Aorta (tissue), 5 donors: ENCODE measurements around the gene ASTN1. TPM values are rescaled to one million over a fixed set of nuclear protein-coding genes. Genes with fewer than 3 reads are reported as not detected.
"Not testable (repeated sequence)": the region's sequence is repeated elsewhere in the genome, so short reads cannot be mapped to it uniquely, and the experiment has no call there.

ENCODE experiments used
- ATAC-seq: fragments of 200-7000 bp; cut with Tn5 transposase; one replicate; pipeline ENCODE4 v1.9.1; 2022; ENCODE audit warnings: moderate library complexity; ENCODE audit not compliant: low FRiP score
- DNase-seq, 2 donors: peaks; one replicate each; pipeline ENCODE4 v3.0.0-alpha.2; 2020
- H3K27ac ChIP-seq, 2 donors: one replicate each; pipeline ENCODE4 v1.5.1; 2013; ENCODE audit warnings: low read length in 2 of 2, mild to moderate bottlenecking in 2 of 2, moderate library complexity in 2 of 2, control low read depth in 1 of 2, inconsistent platforms in 1 of 2, low read depth in 1 of 2
- H3K27me3 ChIP-seq, 2 donors: one replicate each; pipeline ENCODE4 v1.6.1; 2013; ENCODE audit warnings: control low read depth in 1 of 2, low read length in 1 of 2, mild to moderate bottlenecking in 1 of 2, moderate library complexity in 1 of 2; ENCODE audit not compliant: insufficient read depth in 2 of 2, control insufficient read depth in 1 of 2
- H3K36me3 ChIP-seq, 2 donors: one replicate each; pipeline ENCODE4 v1.6.1; 2013; ENCODE audit warnings: control low read depth in 1 of 2, low read length in 1 of 2, mild to moderate bottlenecking in 1 of 2; ENCODE audit not compliant: insufficient read depth in 2 of 2, control insufficient read depth in 1 of 2
- H3K4me1 ChIP-seq, 2 donors: one replicate each; pipeline ENCODE4 v1.6.1; 2013; ENCODE audit warnings: low read length in 2 of 2, control low read depth in 1 of 2, mild to moderate bottlenecking in 1 of 2, moderate library complexity in 1 of 2; ENCODE audit not compliant: insufficient read depth in 2 of 2, control insufficient read depth in 1 of 2
- H3K4me3 ChIP-seq, 2 donors: one replicate each; pipeline ENCODE4 v1.5.1; 2013; ENCODE audit warnings: low read length in 2 of 2, control low read depth in 1 of 2, mild to moderate bottlenecking in 1 of 2
- H3K9me3 ChIP-seq: one replicate; pipeline ENCODE4 v1.6.1; 2013; ENCODE audit warnings: mild to moderate bottlenecking, low read length; ENCODE audit not compliant: control insufficient read depth
- WGBS, 2 donors: extraction: QIAGEN DNeasy Blood & Tissue Kit; methylation state at CpG; one replicate each; pipeline ENCODE4 v1.1.7; 2013; 5-methylcytosine and 5-hydroxymethylcytosine counted together
- intact Hi-C, 2 donors: fragments of 100-400 bp; cut with DNase I; formaldehyde crosslinking; loops; one replicate each; pipeline versions ENCODE4 v1.14.2 to v1.15.0; 2022
- polyA plus RNA-seq, 2 donors: library from polyadenylated mRNA; stranded (reverse); fragments of 200-250 nt; gene quantifications; one replicate each; pipeline ENCODE4 v1.2.3, GENCODE V29; 2013
- total RNA-seq, 2 donors: library from RNA; stranded (reverse); fragmentation: NEBNext Ultra II Directional; extraction: Animal tissue kit (Norgen Biotek cat#: 25700); gene quantifications; one replicate each; pipeline ENCODE4 v1.2.1, GENCODE V29; 2021
- donor health status: healthy with polysubstance abuse.
- donor health status: Bipolar disorder and iron deficiency.
- donor health status: DM: no; HTN: no; CAD: no.
- donor health status: DM: no; HTN: no; CAD: no.
- donor health status: DM: yes; HTN: yes; CAD: no.

ASTN1 gene
- total and polyA plus RNA-seq, 4 donors = 0.06 to 0.33 TPM; not detected in 2

GRCh38 chr1:177074811-177075210 lies 89.7 kb downstream of the ASTN1 start:
- 93 to 96% methylated on average over 3 of the region's 3 CpGs for WGBS, 2 donors
- intact Hi-C loops, H3K27me3 ChIP-seq, H3K36me3 ChIP-seq, ATAC-seq, H3K27ac ChIP-seq, DNase-seq, H3K4me1 ChIP-seq, H3K4me3 ChIP-seq, H3K9me3 ChIP-seq: not testable (repeated sequence)

- no peaks in the 10 kb centered on the region for H3K27me3 ChIP-seq
- no peaks in the 10 kb centered on the region for H3K9me3 ChIP-seq
- ATAC-seq (no peak), DNase-seq (no peak)
- H3K4me1 ChIP-seq = no peaks in the 10 kb centered on the region
- intact Hi-C loops = no loop called here
- no peak overlapping the region for H3K4me3 ChIP-seq
- H3K27ac ChIP-seq = no peak overlapping the region
- H3K36me3 ChIP-seq = no peaks in the 10 kb centered on the region
- 29 to 31% methylated on average over 3 of the region's 3 CpGs for WGBS, 2 donors
Observed at GRCh38 chr1:177069490-177069889, 95.0 kb downstream of the ASTN1 start.

- no peaks in the 10 kb centered on the region for H3K36me3 ChIP-seq
- DNase-seq = no peak
- no peak for ATAC-seq
- H3K27me3 ChIP-seq = no peaks in the 10 kb centered on the region
- H3K4me3 ChIP-seq = no peak overlapping the region
- no peak overlapping the region for H3K27ac ChIP-seq
- no peaks in the 10 kb centered on the region for H3K4me1 ChIP-seq
- no peaks in the 10 kb centered on the region for H3K9me3 ChIP-seq
- WGBS, 2 donors = 89 to 91% methylated on average over 7 of the region's 7 CpGs
- intact Hi-C loops = no loop called here
Observed at GRCh38 chr1:177067752-177068410, 96.6 kb downstream of the ASTN1 start.

- intact Hi-C loops = no loop called here
- no peaks in the 10 kb centered on the region for H3K36me3 ChIP-seq
- 73 to 80% methylated on average over 2 of the region's 2 CpGs for WGBS, 2 donors
- H3K4me3 ChIP-seq = no peak overlapping the region
- H3K4me1 ChIP-seq = no peaks in the 10 kb centered on the region
- no peaks in the 10 kb centered on the region for H3K27me3 ChIP-seq
- DNase-seq = no peak
- no peak overlapping the region for H3K27ac ChIP-seq
- H3K9me3 ChIP-seq = no peaks in the 10 kb centered on the region
- ATAC-seq = no peak
Observed at GRCh38 chr1:177065430-177065829, 99.1 kb downstream of the ASTN1 start.

GRCh38 chr1:177063648-177064047 lies 100.9 kb downstream of the ASTN1 start:
- Histone ChIP-seq H3K27ac (no peak overlapping the region), H3K4me3 (no peak overlapping the region), H3K27me3 (no peaks in the 10 kb centered on the region), H3K9me3 (no peaks in the 10 kb centered on the region), H3K4me1 (no peaks in the 10 kb centered on the region), H3K36me3 (no peaks in the 10 kb centered on the region)
- ATAC-seq (no peak), DNase-seq (no peak)
- intact Hi-C loops = no loop called here
- 75 to 87% methylated on average over 6 of the region's 6 CpGs for WGBS, 2 donors

GRCh38 chr1:177054542-177054941 lies 110.0 kb downstream of the ASTN1 start:
- Histone ChIP-seq H3K4me1 (no peaks in the 10 kb centered on the region), H3K27ac (no peak overlapping the region), H3K36me3 (no peaks in the 10 kb centered on the region), H3K4me3 (no peak overlapping the region), H3K9me3 (no peaks in the 10 kb centered on the region), H3K27me3 (no peaks in the 10 kb centered on the region)
- DNase-seq = no peak
- ATAC-seq = no peak
- intact Hi-C loops = no loop called here

- WGBS, 2 donors = 89 to 92% methylated on average over 3 of the region's 3 CpGs
- no peak overlapping the region for H3K27ac ChIP-seq
- no peaks in the 10 kb centered on the region for H3K27me3 ChIP-seq
- intact Hi-C loops = no loop called here
- no peak for ATAC-seq
- no peaks in the 10 kb centered on the region for H3K9me3 ChIP-seq
- no peak for DNase-seq
- H3K36me3 ChIP-seq = no peaks in the 10 kb centered on the region
- no peaks in the 10 kb centered on the region for H3K4me1 ChIP-seq
- H3K4me3 ChIP-seq = no peak overlapping the region
Observed at GRCh38 chr1:177053648-177054047, 110.9 kb downstream of the ASTN1 start.

GRCh38 chr1:177048314-177049069 lies 116.0 kb downstream of the ASTN1 start:
- Histone ChIP-seq H3K27me3 (peaks cover 0 to 1% of the 10 kb centered on the region in 2 donors), H3K4me3 (no peak overlapping the region), H3K9me3 (no peaks in the 10 kb centered on the region), H3K27ac (no peak overlapping the region), H3K36me3 (no peaks in the 10 kb centered on the region), H3K4me1 (no peaks in the 10 kb centered on the region)
- intact Hi-C loops = no loop called here
- DNase-seq (no peak), ATAC-seq (no peak)
- 67 to 81% methylated on average over 4 of the region's 4 CpGs for WGBS, 2 donors

- Histone ChIP-seq H3K27ac (no peak overlapping the region), H3K27me3 (peaks cover 0 to 1% of the 10 kb centered on the region in 2 donors), H3K4me1 (no peaks in the 10 kb centered on the region), H3K4me3 (no peak overlapping the region), H3K9me3 (no peaks in the 10 kb centered on the region), H3K36me3 (no peaks in the 10 kb centered on the region)
- 62 to 76% methylated on average over 3 of the region's 3 CpGs for WGBS, 2 donors
- intact Hi-C loops = no loop called here
- DNase-seq (no peak), ATAC-seq (no peak)
Observed at GRCh38 chr1:177045151-177045550, 119.4 kb downstream of the ASTN1 start.
